H1 (cell line): ENCODE results near the gene UCN. TPM values are rescaled to one million over a fixed set of nuclear protein-coding genes. Genes with fewer than 3 reads are reported as not detected.

Experiments
- CHD7 ChIP-seq: fragments of 300-600 bp; sonication (generic); IDR thresholded peaks from 2 replicates; pipeline ENCODE4 v1.7.1; 2012; ENCODE audit warnings: low read length, moderate library complexity, mild to moderate bottlenecking, inconsistent platforms; ENCODE audit not compliant: insufficient replicate concordance
- polyA plus RNA-seq, 7 experiments: library from polyadenylated mRNA; depleted of rRNA in 3 of 7; stranded (reverse) in 5 of 7; unstranded in 2 of 7; fragments of >200 nt in 5 of 7; fragments of 200-250 nt in 2 of 7; gene quantifications; 1 replicate in 5 of 7; 2 replicates in 1 of 7; 4 replicates in 1 of 7; pipeline versions ENCODE4 v1.2.1 to v1.2.3, GENCODE V29; 2011 to 2013; ENCODE audit warnings: missing spikeins in 2 of 7, mixed read lengths in 2 of 7
- total RNA-seq: library from RNA; stranded (reverse); fragmentation: NEBNext Ultra II Directional; extraction: Animal tissue kit (Norgen Biotek cat#: 25700); gene quantifications from 2 replicates; pipeline ENCODE4 v1.2.1, GENCODE V29; 2021

Gene UCN
- total and polyA plus RNA-seq, 2 of the 8 experiments (the other 6 are each of a cell fraction or from before 2014, with no cell fraction given): 0.35 TPM; not detected in 1

GRCh38 chr2:27353762-27354596 lies 45.7 kb upstream of the UCN start (continued):
- TF ChIP-seq CHD7: no peak
- TF ChIP-seq, all 59 proteins: peak for 0
